Measurements from ENCODE around the gene SLC39A11. TPM values are rescaled to one million over a fixed set of nuclear protein-coding genes. Genes with fewer than 3 reads are reported as not detected.

Gene SLC39A11
- total RNA-seq, 1 donor from 2014 or later = 21.5 TPM

DNA sequence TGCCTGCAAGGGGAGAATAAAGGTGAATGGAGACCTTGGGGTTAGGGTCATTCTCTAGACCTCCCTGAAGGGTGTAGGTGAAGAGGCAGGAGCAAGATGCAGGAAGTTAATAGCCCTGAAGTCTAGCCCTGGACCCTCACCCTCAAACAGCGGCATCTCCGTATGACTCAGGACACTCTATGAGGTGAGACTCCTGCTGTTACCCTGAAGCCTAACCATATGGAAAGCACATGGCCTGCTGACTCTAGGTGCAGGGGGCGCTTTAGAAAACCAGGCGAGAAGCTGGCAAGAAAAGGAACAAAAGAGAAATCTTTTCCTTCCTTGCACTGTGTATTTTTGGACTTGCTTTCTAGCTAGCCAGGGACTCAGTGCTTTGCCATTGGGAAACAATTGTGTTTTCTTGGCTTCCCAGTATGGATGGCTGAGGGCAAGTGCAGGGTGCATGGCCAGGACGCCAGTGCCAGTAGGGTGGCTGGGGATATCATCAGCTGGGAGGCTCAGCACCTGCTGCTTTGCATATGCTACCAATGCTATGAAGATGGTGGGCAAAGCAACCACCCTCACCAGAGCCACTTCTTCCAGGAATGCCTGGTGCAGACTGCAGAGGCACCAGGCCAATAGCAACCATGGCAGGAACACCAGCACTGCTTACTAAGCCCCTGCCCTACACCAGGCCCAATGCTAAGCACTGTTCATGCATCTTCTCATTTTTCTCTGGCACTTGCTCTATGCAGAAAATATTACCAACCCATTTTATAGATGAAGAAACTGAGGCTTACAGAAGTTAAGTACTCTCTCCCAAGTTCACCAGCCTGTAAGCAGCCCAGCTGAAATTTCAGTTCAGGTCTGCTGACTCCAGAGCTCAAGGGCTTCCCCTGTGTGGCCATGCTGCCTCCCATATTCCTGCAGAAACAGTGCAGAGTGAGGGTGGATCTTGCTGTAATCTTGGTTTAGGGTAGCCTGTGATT is 425.1 kb downstream of the SLC39A11 start:
- no peaks in the 10 kb centered on the region for H4K20me1 ChIP-seq (ENCODE audit: insufficient read depth, low read length)
- H3K4me1 Mint-ChIP-seq (ENCODE audit: low read depth, unreplicated experiment) = peaks cover 10% of the 10 kb centered on the region
- H3K27me3 Mint-ChIP-seq (ENCODE audit: low read depth, unreplicated experiment) = no peaks in the 10 kb centered on the region
- no peak overlapping the region for H3K4me3 ChIP-seq (ENCODE audit: insufficient read depth, low read depth, low read length)
- H3K9ac ChIP-seq (ENCODE audit: low read length) = no peak overlapping the region
- peak overlapping the region; percentile 76 for H3K4me2 ChIP-seq (ENCODE audit: low read length)
- H3K9me3 ChIP-seq (ENCODE audit: insufficient read depth, low read depth, low read length) = no peaks in the 10 kb centered on the region
- TF ChIP-seq, protein P1, sequence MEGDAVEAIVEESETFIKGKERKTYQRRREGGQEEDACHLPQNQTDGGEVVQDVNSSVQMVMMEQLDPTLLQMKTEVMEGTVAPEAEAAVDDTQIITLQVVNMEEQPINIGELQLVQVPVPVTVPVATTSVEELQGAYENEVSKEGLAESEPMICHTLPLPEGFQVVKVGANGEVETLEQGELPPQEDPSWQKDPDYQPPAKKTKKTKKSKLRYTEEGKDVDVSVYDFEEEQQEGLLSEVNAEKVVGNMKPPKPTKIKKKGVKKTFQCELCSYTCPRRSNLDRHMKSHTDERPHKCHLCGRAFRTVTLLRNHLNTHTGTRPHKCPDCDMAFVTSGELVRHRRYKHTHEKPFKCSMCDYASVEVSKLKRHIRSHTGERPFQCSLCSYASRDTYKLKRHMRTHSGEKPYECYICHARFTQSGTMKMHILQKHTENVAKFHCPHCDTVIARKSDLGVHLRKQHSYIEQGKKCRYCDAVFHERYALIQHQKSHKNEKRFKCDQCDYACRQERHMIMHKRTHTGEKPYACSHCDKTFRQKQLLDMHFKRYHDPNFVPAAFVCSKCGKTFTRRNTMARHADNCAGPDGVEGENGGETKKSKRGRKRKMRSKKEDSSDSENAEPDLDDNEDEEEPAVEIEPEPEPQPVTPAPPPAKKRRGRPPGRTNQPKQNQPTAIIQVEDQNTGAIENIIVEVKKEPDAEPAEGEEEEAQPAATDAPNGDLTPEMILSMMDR (IDR thresholded peaks at IDR 0.05; ENCODE audit: insufficient read depth, low read depth, low read length) = no peak
- no peak for TF ChIP-seq EZH2 (IDR thresholded peaks at IDR 0.05; ENCODE audit: insufficient read depth, low read length)
- no peak overlapping the region for H3K27ac Mint-ChIP-seq (ENCODE audit: unreplicated experiment)
- no peaks in the 10 kb centered on the region for H3K79me2 ChIP-seq (ENCODE audit: insufficient read depth, low read length)
- DNase-seq (ENCODE audit: low read depth) (peak; percentile 11), FAIRE-seq (no peak)
- H3K9me3 Mint-ChIP-seq (ENCODE audit: unreplicated experiment) = peaks cover 5% of the 10 kb centered on the region
- H3K27me3 ChIP-seq (ENCODE audit: insufficient read depth, low read length) = no peaks in the 10 kb centered on the region
- H3K4me3 Mint-ChIP-seq (ENCODE audit: unreplicated experiment) = no peak overlapping the region
- H3K27ac ChIP-seq (ENCODE audit: low read depth, low read length) = no peak overlapping the region
- no peaks in the 10 kb centered on the region for H3K36me3 Mint-ChIP-seq (ENCODE audit: low read depth, unreplicated experiment)
- no peak overlapping the region for H2AFZ ChIP-seq (ENCODE audit: low read depth, low read length)
- H3K36me3 ChIP-seq (ENCODE audit: insufficient read depth, low read length) = no peaks in the 10 kb centered on the region
- H3K4me1 ChIP-seq (ENCODE audit: insufficient read depth, low read length) = peaks cover 16% of the 10 kb centered on the region

DNA sequence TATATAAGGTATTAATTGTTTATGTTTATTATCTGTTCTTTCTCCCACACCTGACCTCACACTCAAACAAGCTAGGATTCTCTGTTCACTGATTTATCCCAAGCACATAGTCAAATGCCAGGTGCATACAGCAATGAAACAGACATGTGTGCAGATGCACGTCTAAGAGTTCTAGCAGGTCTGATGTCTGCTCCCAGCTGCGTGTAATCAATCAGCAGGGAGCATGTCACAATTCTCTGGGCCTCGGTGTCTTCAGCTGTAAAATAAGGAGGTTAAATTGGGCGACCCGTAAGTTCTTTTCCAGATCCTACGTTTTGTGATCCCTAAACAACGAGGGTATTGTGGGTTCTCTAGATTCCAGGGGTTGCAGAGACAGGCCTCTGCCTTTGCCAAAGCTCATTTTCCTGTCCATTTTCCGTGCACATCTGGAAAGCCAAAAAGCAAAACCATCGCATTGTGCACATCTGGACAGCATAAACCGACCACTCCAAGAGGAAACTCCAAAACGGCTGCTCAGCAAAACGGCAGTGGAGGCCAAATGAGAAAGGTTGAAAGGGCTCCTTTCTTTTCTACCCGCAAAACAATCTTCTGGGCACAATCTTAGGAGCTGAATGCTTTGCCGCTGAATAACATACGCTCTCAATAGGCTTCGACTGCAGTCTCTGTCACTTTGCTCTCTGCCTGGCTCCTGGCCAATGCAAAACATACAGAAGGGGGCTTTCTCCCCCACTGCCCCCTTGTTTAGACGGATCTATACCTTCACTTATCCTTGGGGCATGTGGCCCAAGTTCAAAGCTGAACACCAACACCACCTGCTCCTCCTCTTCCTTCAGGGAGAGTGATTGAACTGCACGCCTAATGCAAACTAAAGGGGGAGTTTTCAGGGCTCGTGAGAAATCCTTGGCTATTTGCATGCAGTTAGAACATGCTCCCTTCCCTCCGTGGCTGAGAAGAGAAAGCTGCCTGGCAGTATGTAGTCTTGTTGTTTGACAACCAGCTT is 426.3 kb downstream of the SLC39A11 start:
- TF ChIP-seq, protein P1 (IDR thresholded peaks at IDR 0.05; ENCODE audit: insufficient read depth, low read depth, low read length) = no peak
- no peak for TF ChIP-seq EZH2 (IDR thresholded peaks at IDR 0.05; ENCODE audit: insufficient read depth, low read length)
- no peak overlapping the region for H3K27ac Mint-ChIP-seq (ENCODE audit: unreplicated experiment)
- H3K4me2 ChIP-seq (ENCODE audit: low read length) = peak overlapping the region; percentile 76

More for the DNA sequence above, 426.3 kb downstream of the SLC39A11 start:
- H3K36me3 Mint-ChIP-seq (ENCODE audit: low read depth, unreplicated experiment) = no peaks in the 10 kb centered on the region
- Histone ChIP-seq H3K27me3 (ENCODE audit: insufficient read depth, low read length) (no peaks in the 10 kb centered on the region), H2AFZ (ENCODE audit: low read depth, low read length) (no peak overlapping the region), H3K4me3 (ENCODE audit: insufficient read depth, low read depth, low read length) (peak overlapping the region; percentile 28), H3K4me1 (ENCODE audit: insufficient read depth, low read length) (peaks cover 18% of the 10 kb centered on the region), H3K79me2 (ENCODE audit: insufficient read depth, low read length) (no peaks in the 10 kb centered on the region), H3K9ac (ENCODE audit: low read length) (peak overlapping the region; percentile 18), H3K36me3 (ENCODE audit: insufficient read depth, low read length) (no peaks in the 10 kb centered on the region), H3K9me3 (ENCODE audit: insufficient read depth, low read depth, low read length) (no peaks in the 10 kb centered on the region), H3K27ac (ENCODE audit: low read depth, low read length) (no peak overlapping the region), H4K20me1 (ENCODE audit: insufficient read depth, low read length) (no peaks in the 10 kb centered on the region)
- DNase-seq (ENCODE audit: low read depth) (peak; percentile 52), FAIRE-seq (no peak)
- peaks cover 17% of the 10 kb centered on the region for H3K4me1 Mint-ChIP-seq (ENCODE audit: low read depth, unreplicated experiment)
- H3K9me3 Mint-ChIP-seq (ENCODE audit: unreplicated experiment) = peaks cover 5% of the 10 kb centered on the region
- H3K4me3 Mint-ChIP-seq (ENCODE audit: unreplicated experiment) = no peak overlapping the region
- no peaks in the 10 kb centered on the region for H3K27me3 Mint-ChIP-seq (ENCODE audit: low read depth, unreplicated experiment)

Measured in astrocyte (in vitro differentiated cells and primary cell).